ENCODE results near the gene IRS1.

DNA sequence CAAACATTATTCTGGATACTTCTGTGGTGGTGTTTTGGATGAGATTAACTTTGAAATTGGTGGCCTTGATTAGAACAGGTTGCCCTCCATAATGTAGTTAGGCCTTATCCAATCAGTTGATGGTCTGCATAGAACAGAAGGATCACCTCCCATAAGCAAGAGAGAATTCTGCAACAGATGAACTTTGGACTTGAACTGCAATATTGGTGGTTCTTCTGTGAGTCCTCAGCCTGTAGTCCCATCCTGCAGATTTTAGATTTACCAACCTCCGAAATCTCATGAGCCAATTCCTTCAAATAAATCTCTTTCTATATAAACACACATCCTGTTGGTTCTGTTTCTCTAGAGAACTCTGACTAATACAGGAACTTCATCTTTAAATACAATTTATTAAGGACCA, 81.9 kb downstream of the IRS1 start:
- TF ChIP-seq, protein P1, sequence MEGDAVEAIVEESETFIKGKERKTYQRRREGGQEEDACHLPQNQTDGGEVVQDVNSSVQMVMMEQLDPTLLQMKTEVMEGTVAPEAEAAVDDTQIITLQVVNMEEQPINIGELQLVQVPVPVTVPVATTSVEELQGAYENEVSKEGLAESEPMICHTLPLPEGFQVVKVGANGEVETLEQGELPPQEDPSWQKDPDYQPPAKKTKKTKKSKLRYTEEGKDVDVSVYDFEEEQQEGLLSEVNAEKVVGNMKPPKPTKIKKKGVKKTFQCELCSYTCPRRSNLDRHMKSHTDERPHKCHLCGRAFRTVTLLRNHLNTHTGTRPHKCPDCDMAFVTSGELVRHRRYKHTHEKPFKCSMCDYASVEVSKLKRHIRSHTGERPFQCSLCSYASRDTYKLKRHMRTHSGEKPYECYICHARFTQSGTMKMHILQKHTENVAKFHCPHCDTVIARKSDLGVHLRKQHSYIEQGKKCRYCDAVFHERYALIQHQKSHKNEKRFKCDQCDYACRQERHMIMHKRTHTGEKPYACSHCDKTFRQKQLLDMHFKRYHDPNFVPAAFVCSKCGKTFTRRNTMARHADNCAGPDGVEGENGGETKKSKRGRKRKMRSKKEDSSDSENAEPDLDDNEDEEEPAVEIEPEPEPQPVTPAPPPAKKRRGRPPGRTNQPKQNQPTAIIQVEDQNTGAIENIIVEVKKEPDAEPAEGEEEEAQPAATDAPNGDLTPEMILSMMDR (conservative IDR thresholded peaks at IDR 0.05; ENCODE audit: low read depth, low read length): no peak
- TF ChIP-seq EZH2 (IDR thresholded peaks at IDR 0.05; ENCODE audit: low read length, unreplicated experiment): no peak

All from PC-3 (cell line).